HL-60 (cell line): ENCODE data around the gene RAB9B.

Experiments used
- GABPA ChIP-seq: IDR thresholded peaks from 2 replicates; pipeline ENCODE4 v1.6.1; 2012; ENCODE audit warnings: low read depth
- POLR2AphosphoS5 ChIP-seq: IDR thresholded peaks from 2 replicates; pipeline ENCODE4 v1.6.1; 2012; ENCODE audit warnings: low read depth
- SPI1 ChIP-seq: IDR thresholded peaks from 2 replicates; pipeline ENCODE4 v1.6.1; 2012; ENCODE audit warnings: low read depth, mild to moderate bottlenecking, borderline replicate concordance
- TF ChIP-seq, protein P1 (sequence below): IDR thresholded peaks from one replicate; pipeline ENCODE4 v1.5.1; 2011; ENCODE audit warnings: low read length, control low read depth, inconsistent platforms; ENCODE audit not compliant: insufficient read depth
- TF ChIP-seq, protein P2 (sequence below): IDR thresholded peaks from 2 replicates; pipeline ENCODE4 v1.6.1; 2012; ENCODE audit warnings: low read depth; ENCODE audit not compliant: insufficient replicate concordance

DNA sequence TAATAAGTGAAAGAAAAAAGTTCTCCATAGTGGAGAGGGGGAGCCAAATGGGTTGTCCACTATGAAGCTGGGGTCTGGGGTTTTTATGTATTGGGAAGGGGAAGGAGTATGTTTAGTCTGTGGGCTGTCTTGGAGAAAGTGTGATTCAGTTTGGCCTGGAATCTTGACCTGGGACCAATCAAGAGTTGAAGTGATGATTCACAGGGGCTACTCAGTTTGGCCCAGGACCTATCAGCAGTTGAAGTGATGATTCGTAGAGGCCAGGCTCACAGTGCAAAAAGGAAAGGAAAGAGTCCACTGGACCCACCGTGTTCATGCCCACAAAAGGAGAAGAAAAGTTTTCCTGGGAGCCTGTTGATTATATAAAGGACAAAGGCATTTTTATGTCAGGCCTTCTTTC, 47.3 kb upstream of the RAB9B start:
- TF ChIP-seq, protein P1, sequence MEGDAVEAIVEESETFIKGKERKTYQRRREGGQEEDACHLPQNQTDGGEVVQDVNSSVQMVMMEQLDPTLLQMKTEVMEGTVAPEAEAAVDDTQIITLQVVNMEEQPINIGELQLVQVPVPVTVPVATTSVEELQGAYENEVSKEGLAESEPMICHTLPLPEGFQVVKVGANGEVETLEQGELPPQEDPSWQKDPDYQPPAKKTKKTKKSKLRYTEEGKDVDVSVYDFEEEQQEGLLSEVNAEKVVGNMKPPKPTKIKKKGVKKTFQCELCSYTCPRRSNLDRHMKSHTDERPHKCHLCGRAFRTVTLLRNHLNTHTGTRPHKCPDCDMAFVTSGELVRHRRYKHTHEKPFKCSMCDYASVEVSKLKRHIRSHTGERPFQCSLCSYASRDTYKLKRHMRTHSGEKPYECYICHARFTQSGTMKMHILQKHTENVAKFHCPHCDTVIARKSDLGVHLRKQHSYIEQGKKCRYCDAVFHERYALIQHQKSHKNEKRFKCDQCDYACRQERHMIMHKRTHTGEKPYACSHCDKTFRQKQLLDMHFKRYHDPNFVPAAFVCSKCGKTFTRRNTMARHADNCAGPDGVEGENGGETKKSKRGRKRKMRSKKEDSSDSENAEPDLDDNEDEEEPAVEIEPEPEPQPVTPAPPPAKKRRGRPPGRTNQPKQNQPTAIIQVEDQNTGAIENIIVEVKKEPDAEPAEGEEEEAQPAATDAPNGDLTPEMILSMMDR = no peak
- no peak for TF ChIP-seq POLR2AphosphoS5
- TF ChIP-seq, protein P2, sequence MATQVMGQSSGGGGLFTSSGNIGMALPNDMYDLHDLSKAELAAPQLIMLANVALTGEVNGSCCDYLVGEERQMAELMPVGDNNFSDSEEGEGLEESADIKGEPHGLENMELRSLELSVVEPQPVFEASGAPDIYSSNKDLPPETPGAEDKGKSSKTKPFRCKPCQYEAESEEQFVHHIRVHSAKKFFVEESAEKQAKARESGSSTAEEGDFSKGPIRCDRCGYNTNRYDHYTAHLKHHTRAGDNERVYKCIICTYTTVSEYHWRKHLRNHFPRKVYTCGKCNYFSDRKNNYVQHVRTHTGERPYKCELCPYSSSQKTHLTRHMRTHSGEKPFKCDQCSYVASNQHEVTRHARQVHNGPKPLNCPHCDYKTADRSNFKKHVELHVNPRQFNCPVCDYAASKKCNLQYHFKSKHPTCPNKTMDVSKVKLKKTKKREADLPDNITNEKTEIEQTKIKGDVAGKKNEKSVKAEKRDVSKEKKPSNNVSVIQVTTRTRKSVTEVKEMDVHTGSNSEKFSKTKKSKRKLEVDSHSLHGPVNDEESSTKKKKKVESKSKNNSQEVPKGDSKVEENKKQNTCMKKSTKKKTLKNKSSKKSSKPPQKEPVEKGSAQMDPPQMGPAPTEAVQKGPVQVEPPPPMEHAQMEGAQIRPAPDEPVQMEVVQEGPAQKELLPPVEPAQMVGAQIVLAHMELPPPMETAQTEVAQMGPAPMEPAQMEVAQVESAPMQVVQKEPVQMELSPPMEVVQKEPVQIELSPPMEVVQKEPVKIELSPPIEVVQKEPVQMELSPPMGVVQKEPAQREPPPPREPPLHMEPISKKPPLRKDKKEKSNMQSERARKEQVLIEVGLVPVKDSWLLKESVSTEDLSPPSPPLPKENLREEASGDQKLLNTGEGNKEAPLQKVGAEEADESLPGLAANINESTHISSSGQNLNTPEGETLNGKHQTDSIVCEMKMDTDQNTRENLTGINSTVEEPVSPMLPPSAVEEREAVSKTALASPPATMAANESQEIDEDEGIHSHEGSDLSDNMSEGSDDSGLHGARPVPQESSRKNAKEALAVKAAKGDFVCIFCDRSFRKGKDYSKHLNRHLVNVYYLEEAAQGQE = no peak
- TF ChIP-seq GABPA = no peak
- no peak for TF ChIP-seq SPI1
